ENCODE data around the gene SGIP1.

- TF ChIP-seq CTCF (IDR thresholded peaks at IDR 0.05) (no peak), POLR2A (IDR thresholded peaks at IDR 0.05) (no peak)
Observed at GRCh38 chr1:66747501-66747900, 213.5 kb downstream of the SGIP1 start.
